ENCODE data around the gene LIN37. TPM values are rescaled to one million over a fixed set of nuclear protein-coding genes. Genes with fewer than 3 reads are reported as not detected.

LIN37 gene, protein sequence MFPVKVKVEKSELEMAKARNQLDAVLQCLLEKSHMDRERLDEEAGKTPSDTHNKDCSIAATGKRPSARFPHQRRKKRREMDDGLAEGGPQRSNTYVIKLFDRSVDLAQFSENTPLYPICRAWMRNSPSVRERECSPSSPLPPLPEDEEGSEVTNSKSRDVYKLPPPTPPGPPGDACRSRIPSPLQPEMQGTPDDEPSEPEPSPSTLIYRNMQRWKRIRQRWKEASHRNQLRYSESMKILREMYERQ
- total RNA-seq, result 10 to 100 TPM in 1 of 3 donors, 1 to 10 TPM in 2; 7.6 to 14.3 (median 8.6) TPM
- long read RNA-seq, donor 1, partial matches to known transcripts, result 0 of 6 reads
- long read RNA-seq, donor 1, other reads (novel, unspliced or antisense), result 5 of 6 reads
- long read RNA-seq, donor 2, partial matches to known transcripts, result 2 of 7 reads
- long read RNA-seq, donor 2, other reads (novel, unspliced or antisense), result 2 of 7 reads

DNA sequence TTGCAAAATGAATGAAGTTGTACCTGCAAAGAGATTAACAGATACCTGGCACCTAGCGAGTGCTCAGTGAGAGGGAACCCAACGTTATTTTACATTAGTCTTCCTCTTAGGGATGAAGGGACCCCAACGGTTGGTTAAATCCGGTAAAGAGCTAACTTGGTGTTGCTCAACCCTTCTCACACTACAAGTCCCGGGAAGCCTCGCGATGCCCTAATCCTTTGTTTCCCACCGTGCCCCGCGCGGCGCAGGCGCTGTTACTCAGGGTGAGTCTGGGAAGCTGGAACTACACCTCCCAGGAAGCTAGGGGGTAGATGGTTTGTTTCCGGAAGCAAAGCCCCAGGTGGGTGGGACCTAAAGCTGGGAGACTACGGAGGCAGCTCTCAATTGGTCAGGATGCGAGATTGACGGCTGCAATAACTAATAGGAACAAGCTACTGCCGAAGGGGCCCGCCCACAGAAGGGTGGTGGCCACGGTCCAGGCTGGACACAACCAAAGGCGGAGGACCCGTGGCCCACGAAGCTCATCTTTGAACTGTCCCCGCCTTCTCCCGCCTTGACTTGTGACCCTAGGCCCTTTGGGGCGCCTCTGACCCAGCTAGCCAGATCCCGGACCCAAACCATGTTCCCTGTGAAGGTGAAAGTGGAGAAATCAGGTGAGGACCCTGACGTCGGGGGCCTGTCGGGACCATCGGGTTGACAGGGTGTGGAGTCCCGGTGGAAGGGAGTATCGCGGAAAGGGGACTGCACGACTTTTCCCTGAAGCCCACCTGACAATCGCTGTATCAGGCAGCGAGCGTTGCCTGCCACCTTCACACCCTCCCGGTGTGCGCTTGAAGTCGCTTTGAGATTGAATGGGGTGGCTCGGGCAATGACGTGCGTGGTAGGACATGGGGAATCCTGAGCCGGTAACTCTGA lies at the start of gene LIN37:
TSS of gene LIN37 (plus strand) at position 471 of the 915 bp plus-strand sequence. CDS start at position 620, 149 bp downstream.
- H3K36me3 ChIP-seq (ENCODE audit: low read depth), result peaks cover 7% of the 10 kb centered on the region
- H3K4me3 ChIP-seq, result peak within 1 kb of the TSS; percentile 67
- intact Hi-C loops (cut with DNase I, micrococcal nuclease), result no loop called here
- peaks cover 28% of the 10 kb centered on the region for H3K4me1 ChIP-seq (ENCODE audit: low read depth)
- ATAC-seq (peak; percentile 84), DNase-seq (peak; percentile 98 to 99 (median 99))
- H3K9me3 ChIP-seq, result no peaks in the 10 kb centered on the region
- TF ChIP-seq, protein P1, sequence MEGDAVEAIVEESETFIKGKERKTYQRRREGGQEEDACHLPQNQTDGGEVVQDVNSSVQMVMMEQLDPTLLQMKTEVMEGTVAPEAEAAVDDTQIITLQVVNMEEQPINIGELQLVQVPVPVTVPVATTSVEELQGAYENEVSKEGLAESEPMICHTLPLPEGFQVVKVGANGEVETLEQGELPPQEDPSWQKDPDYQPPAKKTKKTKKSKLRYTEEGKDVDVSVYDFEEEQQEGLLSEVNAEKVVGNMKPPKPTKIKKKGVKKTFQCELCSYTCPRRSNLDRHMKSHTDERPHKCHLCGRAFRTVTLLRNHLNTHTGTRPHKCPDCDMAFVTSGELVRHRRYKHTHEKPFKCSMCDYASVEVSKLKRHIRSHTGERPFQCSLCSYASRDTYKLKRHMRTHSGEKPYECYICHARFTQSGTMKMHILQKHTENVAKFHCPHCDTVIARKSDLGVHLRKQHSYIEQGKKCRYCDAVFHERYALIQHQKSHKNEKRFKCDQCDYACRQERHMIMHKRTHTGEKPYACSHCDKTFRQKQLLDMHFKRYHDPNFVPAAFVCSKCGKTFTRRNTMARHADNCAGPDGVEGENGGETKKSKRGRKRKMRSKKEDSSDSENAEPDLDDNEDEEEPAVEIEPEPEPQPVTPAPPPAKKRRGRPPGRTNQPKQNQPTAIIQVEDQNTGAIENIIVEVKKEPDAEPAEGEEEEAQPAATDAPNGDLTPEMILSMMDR (IDR thresholded peaks at IDR 0.05), result no peak

DNA sequence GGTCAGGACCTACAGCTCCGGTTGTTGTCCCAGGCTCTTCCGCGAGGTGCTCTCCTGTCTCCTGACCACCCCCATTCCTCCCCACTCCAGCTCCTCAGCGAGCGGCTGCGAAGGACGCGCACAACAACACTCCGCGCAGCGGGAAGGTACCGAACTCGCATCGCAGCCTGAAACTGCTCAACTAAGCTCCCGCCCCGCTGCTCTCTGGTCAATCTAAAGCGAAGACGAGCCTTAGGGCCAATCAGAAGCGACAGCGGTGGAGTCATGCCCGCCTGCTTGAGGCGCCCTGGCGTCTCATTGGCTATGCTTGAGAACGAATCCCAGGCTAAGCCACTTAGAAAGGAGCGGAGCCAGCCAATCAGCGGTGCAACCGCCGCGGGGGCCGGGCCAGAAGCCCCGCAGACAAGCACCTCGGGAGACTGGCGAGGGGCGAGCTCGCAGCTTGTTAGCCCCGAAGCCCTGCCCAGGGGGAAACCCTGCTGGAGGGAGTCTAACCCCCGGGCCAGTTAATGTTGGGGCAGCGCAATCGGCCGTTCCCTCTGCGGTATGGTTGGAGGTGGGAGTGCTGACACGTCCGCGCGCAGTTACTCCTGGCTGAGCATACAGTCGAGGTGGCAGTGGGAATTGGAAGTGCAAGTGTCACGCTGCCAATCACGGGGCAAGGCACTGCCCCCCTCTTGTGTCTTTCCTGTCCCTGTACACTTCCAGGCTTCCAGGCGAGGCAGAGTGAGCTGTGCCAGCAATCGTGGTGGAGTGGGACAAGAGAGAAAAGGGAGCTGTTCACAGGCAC lies 46.0 kb upstream of the LIN37 start:
- no peak overlapping the region for H3K4me3 ChIP-seq
- peaks cover 4% of the 10 kb centered on the region for H3K4me1 ChIP-seq (ENCODE audit: low read depth)
- H3K36me3 ChIP-seq (ENCODE audit: low read depth), result no peaks in the 10 kb centered on the region
- ATAC-seq (peak; percentile 99), DNase-seq (peak; percentile 92 to 97 (median 95))
- TF ChIP-seq, protein P1 (IDR thresholded peaks at IDR 0.05), result no peak
- intact Hi-C loops (cut with DNase I, micrococcal nuclease), result no loop called here
- no peaks in the 10 kb centered on the region for H3K9me3 ChIP-seq

DNA sequence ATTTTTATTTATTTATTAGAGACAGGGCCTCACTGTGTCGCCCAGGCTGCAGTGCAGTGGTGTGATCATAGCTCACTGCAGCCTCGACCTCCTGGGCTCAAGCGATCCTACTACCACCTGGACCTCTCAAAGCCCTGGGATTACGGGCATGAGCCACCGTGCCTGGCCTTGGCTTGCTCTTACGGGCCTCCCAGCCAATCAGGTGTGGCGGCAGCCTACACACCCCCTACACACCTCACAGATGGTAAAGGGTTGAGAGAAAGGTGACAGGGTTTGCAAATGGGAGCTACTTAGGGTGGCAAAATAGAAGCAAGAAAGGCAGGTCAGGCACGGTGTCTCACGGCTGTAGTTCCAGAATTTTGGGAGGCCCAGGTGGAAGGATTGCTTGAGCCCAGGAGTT lies 45.0 kb upstream of the LIN37 start:
- Histone ChIP-seq H3K4me1 (ENCODE audit: low read depth) (peaks cover 4% of the 10 kb centered on the region), H3K4me3 (no peak overlapping the region), H3K36me3 (ENCODE audit: low read depth) (no peaks in the 10 kb centered on the region), H3K9me3 (no peaks in the 10 kb centered on the region)
- DNase-seq, result no peak
- intact Hi-C loops (cut with DNase I, micrococcal nuclease), result no loop called here
- ATAC-seq, result no peak
- TF ChIP-seq, protein P1 (IDR thresholded peaks at IDR 0.05), result no peak

DNA sequence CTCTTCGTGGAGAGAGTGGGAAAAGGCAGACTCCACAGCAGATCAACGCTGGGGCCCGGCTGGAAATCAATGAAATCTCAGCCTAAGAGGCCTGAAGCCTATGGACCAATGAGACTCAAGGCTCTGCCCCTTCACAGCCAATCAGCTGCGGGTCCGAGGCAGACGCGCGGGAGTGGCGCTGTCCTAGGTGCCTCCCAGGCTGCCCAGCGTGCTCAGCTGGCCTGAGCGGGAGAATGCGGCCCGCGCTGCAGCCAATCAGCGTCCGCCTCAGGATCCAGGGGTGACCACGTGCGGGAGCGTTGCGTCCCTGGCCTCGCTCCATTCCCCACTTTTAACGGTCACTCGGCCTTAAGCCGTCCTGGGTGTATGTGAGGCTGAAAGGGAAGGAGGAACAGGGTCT lies 44.2 kb upstream of the LIN37 start, which contains the start of gene ZBTB32:
TSS of gene ZBTB32 (plus strand) at position 341 of the 400 bp plus-strand sequence. CDS start 10,069 bp downstream, outside the sequence.
- H3K4me1 ChIP-seq (ENCODE audit: low read depth), result peaks cover 4% of the 10 kb centered on the region
- H3K9me3 ChIP-seq, result no peaks in the 10 kb centered on the region
- no peak within 1 kb of the TSS for H3K4me3 ChIP-seq
- intact Hi-C loops (cut with DNase I, micrococcal nuclease), result no loop called here
- no peaks in the 10 kb centered on the region for H3K36me3 ChIP-seq (ENCODE audit: low read depth)
- DNase-seq (peak in 2 of 3 donors; percentile 45 to 59), ATAC-seq (peak; percentile 51)
- TF ChIP-seq, protein P1 (IDR thresholded peaks at IDR 0.05), result no peak

DNA sequence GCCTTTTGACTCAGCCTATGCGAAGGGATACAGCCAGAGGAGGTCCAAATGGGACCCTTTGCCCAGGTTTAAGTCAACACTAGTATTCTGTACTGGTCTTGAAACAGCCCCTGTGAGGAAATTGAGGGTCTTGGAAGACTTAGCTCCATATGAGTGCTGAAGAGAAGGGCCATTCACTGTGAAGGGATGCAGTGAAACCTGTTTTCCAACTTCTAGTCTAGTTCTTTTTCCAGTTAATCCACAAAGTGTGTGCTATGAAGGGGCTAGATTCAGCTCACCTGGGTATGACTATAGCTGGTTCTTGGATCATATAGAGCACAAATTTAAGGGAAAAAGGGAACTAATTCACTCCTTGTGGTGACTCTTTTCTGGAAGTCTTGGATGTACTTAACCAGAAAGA lies 40.0 kb upstream of the LIN37 start:
- H3K4me3 ChIP-seq, result no peak overlapping the region
- DNase-seq (no peak), ATAC-seq (no peak)
- intact Hi-C loops (cut with DNase I, micrococcal nuclease), result no loop called here
- H3K4me1 ChIP-seq (ENCODE audit: low read depth), result no peaks in the 10 kb centered on the region
- TF ChIP-seq, protein P1 (IDR thresholded peaks at IDR 0.05), result no peak
- H3K36me3 ChIP-seq (ENCODE audit: low read depth), result no peaks in the 10 kb centered on the region
- H3K9me3 ChIP-seq, result no peaks in the 10 kb centered on the region

Measured in mucosa of descending colon (tissue), 3 donors.